Left renal pelvis (tissue), 4 donors: ENCODE measurements around the gene SLC35F1. TPM values are rescaled to one million over a fixed set of nuclear protein-coding genes. Genes with fewer than 3 reads are reported as not detected.

ENCODE experiments used
- DNase-seq, 4 donors: peaks; one replicate each; pipeline ENCODE4 v3.0.0-alpha.2; 2013; ENCODE audit warnings: low read depth in 4 of 4, low spot score in 3 of 4
- polyA plus RNA-seq, 4 donors: library from polyadenylated mRNA; unstranded; fragments of 120-200 nt; gene quantifications; one replicate each; pipeline ENCODE4 v1.2.1, GENCODE V29; 2013; ENCODE audit not compliant: insufficient read length in 4 of 4

Gene SLC35F1
- polyA plus RNA-seq, 4 donors: 2.4 to 3.9 (median 3.2) TPM

GRCh38 chr6:118335325-118335816 lies 428.3 kb downstream of the SLC35F1 start:
- no peak for DNase-seq

DNA sequence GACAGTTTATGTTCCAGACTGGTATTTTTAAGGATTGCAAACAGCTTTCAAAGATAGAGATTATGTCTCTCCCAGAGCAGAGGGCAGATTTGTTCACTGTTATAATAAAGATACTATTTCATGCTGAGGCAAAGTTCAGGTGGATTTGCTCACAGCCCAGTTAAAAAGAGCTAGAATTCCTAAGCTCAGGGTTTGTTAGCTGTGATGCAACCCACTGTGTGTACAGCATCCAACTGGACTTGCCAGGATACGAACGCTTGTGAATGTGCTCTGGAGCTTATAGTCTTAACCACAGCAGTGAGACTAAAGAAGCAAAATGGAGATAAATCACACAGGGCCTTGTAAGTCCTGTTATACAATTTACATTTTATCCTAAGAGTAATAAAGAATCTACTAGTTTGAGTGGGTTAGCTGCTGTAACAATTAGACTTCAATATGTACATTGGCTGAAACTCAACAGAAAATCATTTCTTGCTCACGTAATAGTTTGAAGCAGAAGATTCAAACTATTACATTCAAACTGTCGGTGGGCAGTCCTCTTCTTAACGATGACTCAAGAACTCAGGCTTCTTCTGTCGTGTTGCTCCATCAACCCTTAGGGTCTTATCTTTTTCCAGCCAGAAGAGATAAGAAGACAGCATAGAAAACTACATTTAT lies 437.1 kb downstream of the SLC35F1 start:
- no peak for DNase-seq

- DNase-seq: no peak
These were observed 443.9 kb downstream of the SLC35F1 start for GRCh38 chr6:118350881-118351430.

DNA sequence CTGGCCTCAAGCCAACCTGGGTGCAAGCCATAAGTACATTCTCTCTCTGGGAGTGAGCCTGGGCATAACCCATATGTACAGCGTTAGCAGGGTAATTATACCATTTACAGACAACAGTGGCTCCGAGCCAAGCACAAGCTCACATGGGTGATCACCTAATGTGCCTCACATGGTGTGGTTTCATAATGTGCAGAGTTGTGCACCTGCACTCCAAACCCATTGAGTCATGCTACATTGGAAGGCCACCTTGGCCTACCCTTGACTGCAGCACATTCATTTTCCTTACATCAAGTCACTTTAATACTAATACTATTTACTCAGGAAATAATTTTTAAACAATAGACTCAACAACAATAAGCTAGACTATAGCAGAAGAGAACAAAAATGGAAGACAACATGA lies 446.5 kb downstream of the SLC35F1 start:
- DNase-seq: no peak

DNA sequence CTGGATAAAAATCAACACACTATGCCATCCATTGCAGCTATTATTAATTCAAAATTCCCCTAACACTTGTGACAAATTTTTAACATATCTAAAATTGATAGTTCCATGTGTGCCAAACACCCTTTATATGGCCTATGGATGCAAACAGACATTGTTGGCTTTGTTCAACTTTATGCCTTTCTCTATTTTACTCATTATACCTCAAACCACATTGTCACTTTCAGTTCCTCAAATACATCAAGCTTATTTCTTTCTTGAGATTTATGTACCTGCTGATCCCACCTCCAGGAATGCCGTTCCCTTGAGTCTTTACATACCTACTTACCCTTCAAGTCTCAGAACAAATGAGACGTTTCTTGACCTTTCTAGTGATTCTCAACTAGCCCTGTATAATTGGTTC lies 447.6 kb downstream of the SLC35F1 start:
- no peak for DNase-seq

DNA sequence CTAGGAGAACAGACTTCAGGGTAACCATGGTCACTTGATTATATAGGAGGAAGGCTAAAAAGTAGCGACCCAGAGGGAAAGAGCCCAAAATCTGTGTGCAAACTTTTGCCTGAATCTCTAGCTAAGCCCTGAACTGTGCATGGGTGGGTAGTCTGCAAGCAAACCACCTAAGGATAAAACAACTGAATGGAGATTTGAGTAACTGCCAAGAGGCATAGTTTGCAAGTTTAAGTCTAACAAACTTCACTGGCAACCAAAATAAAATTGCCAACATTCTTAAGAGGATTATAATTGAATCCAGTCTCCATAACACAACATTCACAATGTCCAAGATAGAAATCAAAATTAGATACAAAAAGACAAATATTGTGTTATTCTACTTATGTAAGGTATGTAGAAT lies 449.0 kb downstream of the SLC35F1 start:
- no peak for DNase-seq

DNA sequence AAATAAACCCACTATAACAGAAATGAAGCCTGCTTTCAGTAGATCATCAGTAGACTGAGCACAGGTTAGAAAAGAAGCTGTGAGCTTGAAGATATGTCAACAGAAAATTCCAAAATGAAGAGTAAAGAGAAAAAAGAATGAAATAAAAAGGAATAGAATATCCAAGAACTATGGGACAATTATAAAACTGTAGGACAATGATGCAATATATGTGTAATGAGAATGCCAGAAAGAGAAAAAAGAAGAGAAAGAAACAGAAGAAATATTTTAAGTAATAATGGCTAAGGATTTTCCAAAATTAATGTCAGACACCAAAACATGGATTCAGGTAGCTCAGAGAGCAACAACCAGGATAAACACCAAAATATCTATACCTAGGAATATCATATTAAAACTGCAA lies 449.6 kb downstream of the SLC35F1 start:
- DNase-seq: no peak

Other genes with a start within 250 kb of the SLC35F1 start
- gene NUS1, start 231.8 kb upstream of the SLC35F1 start, polyA plus RNA-seq: 10 to 100 TPM; 46.5 to 67.5 (median 55.8) TPM